Liver (tissue), 9 donors: ENCODE data around the gene PDZRN4. TPM values are rescaled to one million over a fixed set of nuclear protein-coding genes. Genes with fewer than 3 reads are reported as not detected.
"Not testable (repeated sequence)": the region's sequence is repeated elsewhere in the genome, so short reads cannot be mapped to it uniquely, and the experiment has no call there.

Experiments used
- DNase-seq: peaks from one replicate; pipeline ENCODE4 v3.0.0-alpha.2; 2017; ENCODE audit warnings: low spot score
- H3K27ac ChIP-seq, 2 donors: one replicate each; pipeline ENCODE4 v1.7.0; 2013; ENCODE audit warnings: inconsistent platforms in 2 of 2, low read length in 2 of 2, control low read depth in 1 of 2, low read depth in 1 of 2, mild to moderate bottlenecking in 1 of 2
- H3K27me3 ChIP-seq, 4 donors: one replicate each; pipeline versions ENCODE4 v1.6.1 to v1.7.0; 2013; ENCODE audit warnings: low read length in 3 of 4, inconsistent platforms in 1 of 4, mild to moderate bottlenecking in 1 of 4, moderate library complexity in 1 of 4; ENCODE audit not compliant: control insufficient read depth in 4 of 4, insufficient read depth in 4 of 4
- H3K36me3 ChIP-seq, 4 donors: one replicate each; pipeline versions ENCODE4 v1.6.1 to v1.7.0; 2013; ENCODE audit warnings: low read length in 3 of 4, mild to moderate bottlenecking in 3 of 4, low read depth in 1 of 4, moderate library complexity in 1 of 4; ENCODE audit not compliant: control insufficient read depth in 4 of 4, insufficient read depth in 3 of 4
- H3K4me1 ChIP-seq, 4 donors: one replicate each; pipeline versions ENCODE4 v1.6.1 to v1.7.0; 2013; ENCODE audit warnings: low read length in 3 of 4, mild to moderate bottlenecking in 3 of 4, moderate library complexity in 1 of 4; ENCODE audit not compliant: control insufficient read depth in 4 of 4, insufficient read depth in 4 of 4
- H3K4me3 ChIP-seq, 3 donors: one replicate each; pipeline versions ENCODE4 v1.6.1 to v1.7.0; 2013; ENCODE audit warnings: low read length in 3 of 3, control low read depth in 1 of 3, low read depth in 1 of 3, mild to moderate bottlenecking in 1 of 3
- H3K9ac ChIP-seq, 2 donors: one replicate each; pipeline ENCODE4 v1.7.0; 2013; ENCODE audit warnings: low read length in 2 of 2, mild to moderate bottlenecking in 2 of 2, moderate library complexity in 2 of 2, control low read depth in 1 of 2, low read depth in 1 of 2
- H3K9me3 ChIP-seq, 4 donors: one replicate each; pipeline versions ENCODE4 v1.6.1 to v1.7.0; 2013; ENCODE audit warnings: low read length in 3 of 4; ENCODE audit not compliant: control insufficient read depth in 4 of 4
- ATF3 ChIP-seq: IDR thresholded peaks from 2 replicates; pipeline ENCODE4 v1.6.1; 2016; ENCODE audit warnings: antibody characterized with exemption
- EGR1 ChIP-seq, 2 donors: IDR thresholded peaks; 2 replicates each; pipeline ENCODE4 v1.6.1; 2016 to 2018; ENCODE audit warnings: antibody characterized with exemption in 2 of 2, low read depth in 2 of 2
- FOXA1 ChIP-seq: IDR thresholded peaks from 2 replicates; pipeline ENCODE4 v1.6.1; 2016; ENCODE audit warnings: antibody characterized with exemption
- FOXA2 ChIP-seq: IDR thresholded peaks from 2 replicates; pipeline ENCODE4 v1.6.1; 2016; ENCODE audit warnings: antibody characterized with exemption
- GABPA ChIP-seq, 2 donors: IDR thresholded peaks in 1 of 2; conservative IDR thresholded peaks in 1 of 2; 2 replicates each; pipeline ENCODE4 v1.6.1; 2016; ENCODE audit warnings: antibody characterized with exemption in 2 of 2, mild to moderate bottlenecking in 1 of 2, moderate library complexity in 1 of 2
- HNF4A ChIP-seq, 2 donors: conservative IDR thresholded peaks; 2 replicates each; pipeline ENCODE4 v1.6.1; 2016; ENCODE audit warnings: antibody characterized with exemption in 2 of 2, mild to moderate bottlenecking in 2 of 2
- HNF4G ChIP-seq: IDR thresholded peaks from 2 replicates; pipeline ENCODE4 v1.6.1; 2016; ENCODE audit warnings: antibody characterized with exemption
- JUND ChIP-seq, 2 donors: IDR thresholded peaks; 2 replicates each; pipeline ENCODE4 v1.6.1; 2016; ENCODE audit warnings: antibody characterized with exemption in 2 of 2
- NR2F2 ChIP-seq: IDR thresholded peaks from 2 replicates; pipeline ENCODE4 v1.6.1; 2016; ENCODE audit warnings: antibody characterized with exemption
- RAD21 ChIP-seq, 2 donors: IDR thresholded peaks; 2 replicates each; pipeline ENCODE4 v1.6.1; 2016; ENCODE audit warnings: antibody characterized with exemption in 2 of 2, mild to moderate bottlenecking in 2 of 2
- RXRA ChIP-seq, 2 donors: IDR thresholded peaks; 2 replicates each; pipeline ENCODE4 v1.6.1; 2017 to 2018; ENCODE audit warnings: antibody characterized with exemption in 2 of 2, mild to moderate bottlenecking in 1 of 2
- SP1 ChIP-seq: IDR thresholded peaks from 2 replicates; pipeline ENCODE4 v1.6.1; 2018; ENCODE audit warnings: antibody characterized with exemption, mild to moderate bottlenecking
- TAF1 ChIP-seq: conservative IDR thresholded peaks from 2 replicates; pipeline ENCODE4 v1.6.1; 2016; ENCODE audit warnings: antibody characterized with exemption, mild to moderate bottlenecking
- YY1 ChIP-seq: IDR thresholded peaks from 2 replicates; pipeline ENCODE4 v1.6.1; 2016; ENCODE audit warnings: antibody characterized with exemption, mild to moderate bottlenecking
- ZBTB33 ChIP-seq: IDR thresholded peaks from 2 replicates; pipeline ENCODE4 v1.6.1; 2016; ENCODE audit warnings: antibody characterized with exemption
- WGBS: extraction: QIAGEN DNeasy Blood & Tissue Kit; methylation state at CpG from one replicate; pipeline ENCODE4 v1.1.7; 2013; 5-methylcytosine and 5-hydroxymethylcytosine counted together
- polyA plus RNA-seq, 2 donors: library from polyadenylated mRNA; stranded (reverse) in 1 of 2; unstranded in 1 of 2; fragments of 200-250 nt in 1 of 2; fragments of >200 nt in 1 of 2; fragmentation: Nextera tagmentation in 1 of 2; extraction: Ambion mirVana in 1 of 2; gene quantifications; one replicate each; pipeline versions ENCODE4 v1.2.1 to v1.2.3, GENCODE V29; 2013 to 2015
- total RNA-seq, 2 donors: library from RNA; depleted of rRNA; stranded (reverse); fragments of >200 nt; gene quantifications; one replicate each; pipeline ENCODE4 v1.2.3, GENCODE V29; 2014
- TF ChIP-seq, protein P1 (sequence below): IDR thresholded peaks from 2 replicates; pipeline ENCODE4 v1.6.1; 2016; ENCODE audit warnings: antibody characterized with exemption
- TF ChIP-seq, protein P2 (sequence below): fragments of 150-350 bp; IDR thresholded peaks from 2 replicates; pipeline ENCODE4 v1.5.1; 2017; ENCODE audit warnings: improper control_type of control experiment, low read depth, low read length; ENCODE audit not compliant: missing input control
- TF ChIP-seq, protein P3 (sequence below): IDR thresholded peaks from 2 replicates; pipeline ENCODE4 v1.6.1; 2016; ENCODE audit warnings: antibody characterized with exemption, mild to moderate bottlenecking
- donor health status: healthy.
- donor health status: healthy.
- donor health status: healthy.
- donor health status: healthy.
- donor health status: healthy.

PDZRN4 gene
- total and polyA plus RNA-seq, 4 donors = 0.11 to 1.1 (median 0.24) TPM

GRCh38 chr12:41254004-41254914, 66.1 kb downstream of the PDZRN4 start:
- H3K4me3 ChIP-seq = no peak overlapping the region
- H3K27me3 ChIP-seq = no peaks in the 10 kb centered on the region
- 71% methylated on average over 4 of the region's 4 CpGs for WGBS
- H3K9ac ChIP-seq = no peak overlapping the region
- no peaks in the 10 kb centered on the region for H3K36me3 ChIP-seq
- DNase-seq = no peak
- no peak overlapping the region for H3K27ac ChIP-seq
- TF ChIP-seq EGR1 (IDR thresholded peaks at IDR 0.05; ENCODE audit: low read depth in 2 of 2) = no peak
- TF ChIP-seq RXRA (IDR thresholded peaks at IDR 0.05) = no peak
- no peak for TF ChIP-seq TAF1
- TF ChIP-seq JUND (IDR thresholded peaks at IDR 0.05) = no peak
- TF ChIP-seq HNF4G = no peak
- TF ChIP-seq, protein P1, sequence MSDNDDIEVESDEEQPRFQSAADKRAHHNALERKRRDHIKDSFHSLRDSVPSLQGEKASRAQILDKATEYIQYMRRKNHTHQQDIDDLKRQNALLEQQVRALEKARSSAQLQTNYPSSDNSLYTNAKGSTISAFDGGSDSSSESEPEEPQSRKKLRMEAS = no peak
- no peak for TF ChIP-seq YY1
- no peak for TF ChIP-seq ZBTB33
- TF ChIP-seq ATF3 = no peak
- TF ChIP-seq, protein P2, sequence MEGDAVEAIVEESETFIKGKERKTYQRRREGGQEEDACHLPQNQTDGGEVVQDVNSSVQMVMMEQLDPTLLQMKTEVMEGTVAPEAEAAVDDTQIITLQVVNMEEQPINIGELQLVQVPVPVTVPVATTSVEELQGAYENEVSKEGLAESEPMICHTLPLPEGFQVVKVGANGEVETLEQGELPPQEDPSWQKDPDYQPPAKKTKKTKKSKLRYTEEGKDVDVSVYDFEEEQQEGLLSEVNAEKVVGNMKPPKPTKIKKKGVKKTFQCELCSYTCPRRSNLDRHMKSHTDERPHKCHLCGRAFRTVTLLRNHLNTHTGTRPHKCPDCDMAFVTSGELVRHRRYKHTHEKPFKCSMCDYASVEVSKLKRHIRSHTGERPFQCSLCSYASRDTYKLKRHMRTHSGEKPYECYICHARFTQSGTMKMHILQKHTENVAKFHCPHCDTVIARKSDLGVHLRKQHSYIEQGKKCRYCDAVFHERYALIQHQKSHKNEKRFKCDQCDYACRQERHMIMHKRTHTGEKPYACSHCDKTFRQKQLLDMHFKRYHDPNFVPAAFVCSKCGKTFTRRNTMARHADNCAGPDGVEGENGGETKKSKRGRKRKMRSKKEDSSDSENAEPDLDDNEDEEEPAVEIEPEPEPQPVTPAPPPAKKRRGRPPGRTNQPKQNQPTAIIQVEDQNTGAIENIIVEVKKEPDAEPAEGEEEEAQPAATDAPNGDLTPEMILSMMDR = no peak
- TF ChIP-seq RAD21 (IDR thresholded peaks at IDR 0.05) = no peak
- no peak for TF ChIP-seq NR2F2
- TF ChIP-seq, protein P3, sequence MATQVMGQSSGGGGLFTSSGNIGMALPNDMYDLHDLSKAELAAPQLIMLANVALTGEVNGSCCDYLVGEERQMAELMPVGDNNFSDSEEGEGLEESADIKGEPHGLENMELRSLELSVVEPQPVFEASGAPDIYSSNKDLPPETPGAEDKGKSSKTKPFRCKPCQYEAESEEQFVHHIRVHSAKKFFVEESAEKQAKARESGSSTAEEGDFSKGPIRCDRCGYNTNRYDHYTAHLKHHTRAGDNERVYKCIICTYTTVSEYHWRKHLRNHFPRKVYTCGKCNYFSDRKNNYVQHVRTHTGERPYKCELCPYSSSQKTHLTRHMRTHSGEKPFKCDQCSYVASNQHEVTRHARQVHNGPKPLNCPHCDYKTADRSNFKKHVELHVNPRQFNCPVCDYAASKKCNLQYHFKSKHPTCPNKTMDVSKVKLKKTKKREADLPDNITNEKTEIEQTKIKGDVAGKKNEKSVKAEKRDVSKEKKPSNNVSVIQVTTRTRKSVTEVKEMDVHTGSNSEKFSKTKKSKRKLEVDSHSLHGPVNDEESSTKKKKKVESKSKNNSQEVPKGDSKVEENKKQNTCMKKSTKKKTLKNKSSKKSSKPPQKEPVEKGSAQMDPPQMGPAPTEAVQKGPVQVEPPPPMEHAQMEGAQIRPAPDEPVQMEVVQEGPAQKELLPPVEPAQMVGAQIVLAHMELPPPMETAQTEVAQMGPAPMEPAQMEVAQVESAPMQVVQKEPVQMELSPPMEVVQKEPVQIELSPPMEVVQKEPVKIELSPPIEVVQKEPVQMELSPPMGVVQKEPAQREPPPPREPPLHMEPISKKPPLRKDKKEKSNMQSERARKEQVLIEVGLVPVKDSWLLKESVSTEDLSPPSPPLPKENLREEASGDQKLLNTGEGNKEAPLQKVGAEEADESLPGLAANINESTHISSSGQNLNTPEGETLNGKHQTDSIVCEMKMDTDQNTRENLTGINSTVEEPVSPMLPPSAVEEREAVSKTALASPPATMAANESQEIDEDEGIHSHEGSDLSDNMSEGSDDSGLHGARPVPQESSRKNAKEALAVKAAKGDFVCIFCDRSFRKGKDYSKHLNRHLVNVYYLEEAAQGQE = no peak
- no peak for TF ChIP-seq SP1
- no peak for TF ChIP-seq FOXA2
- no peak for TF ChIP-seq HNF4A (conservative IDR thresholded peaks at IDR 0.05)
- TF ChIP-seq GABPA (IDR thresholded peaks at IDR 0.05 in 1 of 2, conservative IDR thresholded peaks at IDR 0.05 in 1 of 2) = no peak
- no peak for TF ChIP-seq FOXA1
- H3K4me1 ChIP-seq = no peaks in the 10 kb centered on the region
- H3K9me3 ChIP-seq = no peaks in the 10 kb centered on the region

DNA sequence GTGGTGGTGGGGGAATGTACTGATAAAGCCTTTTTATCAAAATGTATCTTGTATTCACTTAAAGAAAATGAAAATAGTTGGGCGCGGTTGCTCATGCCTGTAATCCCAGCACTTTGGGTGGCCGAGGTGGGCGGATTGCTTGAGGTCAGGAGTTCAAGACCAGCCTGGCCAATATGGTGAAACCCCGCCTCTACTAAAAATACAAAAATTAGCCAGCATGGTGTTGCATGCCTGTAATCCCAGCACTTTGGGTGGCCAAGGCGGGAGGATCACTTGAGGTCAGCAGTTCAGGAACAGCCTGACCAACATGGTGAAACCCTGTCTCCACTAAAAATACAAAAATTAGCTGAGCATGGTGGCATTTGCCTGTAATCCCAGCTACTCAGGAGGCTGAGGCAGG, 75.1 kb downstream of the PDZRN4 start:
- 71% methylated on average over 6 of the region's 6 CpGs for WGBS
- not testable (repeated sequence) for DNase-seq

More for the DNA sequence above, 75.1 kb downstream of the PDZRN4 start:
- H3K36me3 ChIP-seq, H3K27me3 ChIP-seq, H3K9me3 ChIP-seq, H3K4me3 ChIP-seq, H3K27ac ChIP-seq, H3K4me1 ChIP-seq, H3K9ac ChIP-seq: not testable (repeated sequence)
